OCI-LY3 (cell line): ENCODE data around the gene BRD1.

ENCODE experiments used
- EZH2phosphoT487 ChIP-seq: fragments of 200-600 bp; shearing (Covaris generic); IDR thresholded peaks from 2 replicates; pipeline ENCODE4 v1.6.1; 2018; ENCODE audit warnings: antibody characterized with exemption, mixed run types, low read depth
- TF ChIP-seq, protein P1 (sequence below): fragments of 200-600, 300-600 bp; sonication (generic); IDR thresholded peaks from 2 replicates; pipeline ENCODE4 v1.5.1; 2014; ENCODE audit warnings: antibody characterized with exemption, low read length, low read depth

DNA sequence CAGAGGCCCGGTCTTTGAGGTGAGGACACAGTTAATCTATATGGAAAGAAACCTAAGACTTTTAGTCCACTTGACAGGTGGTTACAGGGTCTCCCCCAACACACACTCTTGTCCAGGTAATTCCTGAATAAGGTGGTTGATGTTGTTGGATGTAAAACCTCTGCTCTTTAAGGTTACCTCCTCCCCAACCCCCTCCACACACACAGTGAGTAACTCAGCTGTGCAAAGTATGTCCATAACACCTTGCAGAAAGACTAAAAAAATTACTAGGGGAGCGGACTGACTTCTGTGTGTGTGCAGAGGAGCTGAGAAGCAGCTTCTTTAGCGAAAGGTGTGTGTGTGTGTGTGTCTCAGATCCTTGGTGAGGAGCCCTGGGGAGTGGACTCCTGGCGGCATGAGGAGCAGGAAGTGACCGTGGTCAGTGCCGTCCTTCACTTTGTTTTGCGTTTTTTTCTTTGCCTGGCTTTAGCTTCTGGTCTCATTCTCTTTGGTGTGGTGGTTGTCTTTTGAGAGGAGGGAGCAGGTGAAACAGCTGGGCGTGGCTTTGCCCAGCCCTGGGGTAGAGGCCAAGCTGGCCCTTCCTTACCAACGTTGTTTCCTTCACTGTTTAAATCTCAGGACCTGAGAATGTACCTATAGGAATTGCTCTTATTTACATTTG is 27.7 kb upstream of the BRD1 start:
- TF ChIP-seq, protein P1, sequence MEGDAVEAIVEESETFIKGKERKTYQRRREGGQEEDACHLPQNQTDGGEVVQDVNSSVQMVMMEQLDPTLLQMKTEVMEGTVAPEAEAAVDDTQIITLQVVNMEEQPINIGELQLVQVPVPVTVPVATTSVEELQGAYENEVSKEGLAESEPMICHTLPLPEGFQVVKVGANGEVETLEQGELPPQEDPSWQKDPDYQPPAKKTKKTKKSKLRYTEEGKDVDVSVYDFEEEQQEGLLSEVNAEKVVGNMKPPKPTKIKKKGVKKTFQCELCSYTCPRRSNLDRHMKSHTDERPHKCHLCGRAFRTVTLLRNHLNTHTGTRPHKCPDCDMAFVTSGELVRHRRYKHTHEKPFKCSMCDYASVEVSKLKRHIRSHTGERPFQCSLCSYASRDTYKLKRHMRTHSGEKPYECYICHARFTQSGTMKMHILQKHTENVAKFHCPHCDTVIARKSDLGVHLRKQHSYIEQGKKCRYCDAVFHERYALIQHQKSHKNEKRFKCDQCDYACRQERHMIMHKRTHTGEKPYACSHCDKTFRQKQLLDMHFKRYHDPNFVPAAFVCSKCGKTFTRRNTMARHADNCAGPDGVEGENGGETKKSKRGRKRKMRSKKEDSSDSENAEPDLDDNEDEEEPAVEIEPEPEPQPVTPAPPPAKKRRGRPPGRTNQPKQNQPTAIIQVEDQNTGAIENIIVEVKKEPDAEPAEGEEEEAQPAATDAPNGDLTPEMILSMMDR: no peak
- TF ChIP-seq EZH2phosphoT487: no peak
